GM18909 (cell line): ENCODE results near the gene MYH6.
"Not testable (repeated sequence)": the region's sequence is repeated elsewhere in the genome, so short reads cannot be mapped to it uniquely, and the experiment has no call there.

Experiments
- ATAC-seq: cut with Tn5 transposase; IDR thresholded peaks from one replicate; pipeline ENCODE4 v1.9.1; 2021; ENCODE audit warnings: mild to moderate bottlenecking; ENCODE audit not compliant: unreplicated experiment, poor library complexity

The MYH6 gene

DNA sequence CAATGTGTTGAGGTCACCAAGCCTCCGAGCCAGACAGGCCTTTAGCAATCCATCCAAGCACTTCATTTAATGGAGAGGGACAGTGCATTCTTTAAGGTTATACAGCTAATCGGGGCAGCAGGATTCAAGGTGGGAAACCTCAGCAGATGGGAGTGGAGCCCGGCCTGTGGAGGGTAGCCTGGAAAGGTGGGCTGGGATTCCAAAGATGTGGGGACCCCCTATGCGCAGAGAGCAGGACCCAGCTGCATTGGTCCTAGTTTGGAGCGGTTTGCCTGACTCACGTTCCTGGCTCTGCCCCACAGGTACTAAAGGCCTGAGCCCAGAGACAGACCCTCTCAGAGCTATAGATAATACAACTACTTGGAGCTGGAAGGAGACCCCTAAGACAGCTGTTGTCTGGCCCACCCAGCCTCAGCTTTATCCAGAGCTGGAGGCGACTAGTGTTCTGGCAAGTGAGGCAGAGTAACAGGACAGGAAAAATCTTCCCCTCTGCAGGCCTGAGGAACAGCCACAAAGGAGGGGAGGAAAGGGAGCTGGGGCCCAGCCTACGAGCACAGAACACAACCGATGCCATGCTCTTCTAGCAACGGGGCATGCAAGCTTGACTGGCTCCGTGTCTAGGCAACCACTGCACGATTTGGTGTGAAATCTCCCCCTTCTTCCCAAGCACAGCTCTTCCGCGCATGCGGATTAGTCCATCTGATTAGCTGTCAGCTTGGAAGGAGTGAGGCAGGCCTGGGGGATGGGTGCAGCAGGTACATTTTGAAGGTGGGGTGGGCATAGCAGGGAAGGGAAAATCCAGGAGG is 28.5 kb upstream of the MYH6 start:
- ATAC-seq = no peak

DNA sequence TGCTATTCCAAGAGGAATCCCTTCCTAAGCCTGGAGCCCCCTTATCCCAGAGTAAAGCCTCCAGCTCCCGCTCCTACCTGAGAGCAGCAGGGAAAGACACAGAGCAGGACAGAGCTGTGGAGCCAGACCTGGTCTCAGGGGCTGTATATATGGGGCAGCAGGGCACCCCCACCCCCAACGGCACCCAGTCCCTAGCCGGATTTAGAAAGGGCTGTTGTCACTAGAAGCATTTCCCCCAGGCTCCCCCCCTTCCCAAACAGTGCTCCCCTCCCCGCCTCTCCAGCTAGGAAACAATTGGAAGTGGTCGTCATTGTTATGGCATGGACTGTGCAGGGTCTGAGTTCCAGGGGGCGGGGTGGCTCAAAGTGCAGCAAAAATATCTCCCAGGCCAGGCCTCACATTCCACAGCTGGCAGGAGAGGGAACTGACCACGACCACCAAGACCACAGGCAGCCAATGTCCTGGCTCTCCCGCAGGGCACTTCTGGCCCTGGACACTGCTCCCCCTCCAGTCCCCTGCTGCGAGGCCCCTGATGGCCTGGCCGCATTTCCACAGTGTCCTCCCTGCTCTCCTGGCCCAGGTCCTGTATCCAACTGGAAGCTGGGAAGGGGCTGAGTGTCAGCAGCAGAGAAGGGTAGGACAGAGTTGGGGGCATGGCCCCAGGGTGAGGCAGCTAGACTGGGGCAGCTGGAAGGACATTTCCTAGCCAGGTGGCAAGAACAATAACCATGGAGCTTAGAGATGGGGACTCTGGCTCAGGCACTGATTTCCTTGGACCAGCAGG is 27.7 kb upstream of the MYH6 start, which contains the start of gene MYH7:
Gene MYH7 (minus strand): TSS at position 118 of the 784 bp plus-strand sequence. CDS start 1,928 bp downstream, outside the sequence.
- ATAC-seq = no peak

DNA sequence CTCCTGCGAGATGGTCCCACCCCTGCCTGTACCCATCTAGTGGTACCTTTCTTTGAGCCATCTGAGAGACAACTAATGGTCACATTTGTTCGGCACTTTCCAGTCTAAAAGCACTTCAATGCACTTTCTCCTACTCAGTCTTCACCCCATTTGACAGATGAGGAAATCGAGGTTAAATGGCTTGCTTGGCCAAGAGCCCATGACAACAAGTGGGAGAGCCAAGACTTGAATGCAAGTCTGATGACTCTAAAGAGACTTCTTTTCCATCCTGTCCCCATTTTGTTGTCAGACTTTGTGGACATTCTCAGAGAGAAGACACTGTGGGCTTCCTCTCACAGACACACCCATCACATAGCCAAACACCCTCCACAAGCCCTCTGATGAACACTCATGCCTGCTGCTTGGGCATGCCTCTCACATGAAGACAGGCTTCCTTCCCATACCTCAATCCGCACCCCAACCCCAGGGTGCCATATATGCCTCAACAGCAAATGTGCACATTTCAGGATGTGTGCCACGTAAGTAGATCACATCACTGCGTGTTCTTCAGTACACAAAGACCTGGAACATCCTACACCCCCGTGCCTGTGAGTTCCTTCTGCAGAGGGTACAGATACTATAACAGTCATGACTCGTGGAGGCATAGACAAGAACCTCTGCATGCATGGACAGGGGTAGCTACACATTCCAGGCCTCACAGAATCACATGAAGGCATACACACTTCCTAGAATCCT is 26.6 kb upstream of the MYH6 start:
- ATAC-seq = no peak

DNA sequence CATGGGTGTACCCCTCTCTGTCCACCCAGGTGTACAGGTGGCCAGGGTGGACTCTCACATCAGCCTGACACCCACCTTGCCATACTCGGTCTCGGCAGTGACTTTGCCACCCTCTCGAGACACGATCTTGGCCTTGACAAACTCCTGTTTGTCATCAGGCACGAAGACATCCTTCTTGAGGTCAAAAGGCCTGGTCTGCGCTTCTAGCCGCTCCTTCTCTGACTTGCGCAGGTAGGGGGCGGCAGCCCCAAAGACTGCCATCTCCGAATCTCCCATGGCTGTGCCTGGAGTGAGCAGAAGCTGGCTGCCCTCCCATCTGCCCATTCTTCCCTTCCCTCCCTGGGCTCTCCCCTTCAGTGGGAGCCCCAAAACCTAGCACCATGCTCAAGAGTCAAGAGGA is 25.4 kb upstream of the MYH6 start:
- no peak for ATAC-seq

DNA sequence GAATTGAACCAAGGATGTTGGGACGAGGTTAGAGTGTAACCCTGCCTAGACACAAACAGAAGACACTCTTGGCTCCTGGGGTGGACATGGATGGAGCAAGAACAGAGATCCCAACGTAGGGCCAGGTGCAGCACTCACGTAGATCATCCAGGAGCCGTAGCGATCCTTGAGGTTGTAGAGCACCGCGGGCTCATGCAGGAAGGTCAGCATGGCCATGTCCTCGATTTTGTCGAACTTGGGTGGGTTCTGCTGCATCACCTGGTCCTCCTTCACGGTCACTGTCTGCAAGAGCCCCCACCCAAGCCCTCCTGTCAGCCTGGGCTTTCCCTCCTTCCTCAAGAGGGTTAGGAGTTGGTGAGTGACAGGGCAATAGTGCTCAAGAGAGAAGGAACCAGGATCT is 24.9 kb upstream of the MYH6 start:
- no peak for ATAC-seq

DNA sequence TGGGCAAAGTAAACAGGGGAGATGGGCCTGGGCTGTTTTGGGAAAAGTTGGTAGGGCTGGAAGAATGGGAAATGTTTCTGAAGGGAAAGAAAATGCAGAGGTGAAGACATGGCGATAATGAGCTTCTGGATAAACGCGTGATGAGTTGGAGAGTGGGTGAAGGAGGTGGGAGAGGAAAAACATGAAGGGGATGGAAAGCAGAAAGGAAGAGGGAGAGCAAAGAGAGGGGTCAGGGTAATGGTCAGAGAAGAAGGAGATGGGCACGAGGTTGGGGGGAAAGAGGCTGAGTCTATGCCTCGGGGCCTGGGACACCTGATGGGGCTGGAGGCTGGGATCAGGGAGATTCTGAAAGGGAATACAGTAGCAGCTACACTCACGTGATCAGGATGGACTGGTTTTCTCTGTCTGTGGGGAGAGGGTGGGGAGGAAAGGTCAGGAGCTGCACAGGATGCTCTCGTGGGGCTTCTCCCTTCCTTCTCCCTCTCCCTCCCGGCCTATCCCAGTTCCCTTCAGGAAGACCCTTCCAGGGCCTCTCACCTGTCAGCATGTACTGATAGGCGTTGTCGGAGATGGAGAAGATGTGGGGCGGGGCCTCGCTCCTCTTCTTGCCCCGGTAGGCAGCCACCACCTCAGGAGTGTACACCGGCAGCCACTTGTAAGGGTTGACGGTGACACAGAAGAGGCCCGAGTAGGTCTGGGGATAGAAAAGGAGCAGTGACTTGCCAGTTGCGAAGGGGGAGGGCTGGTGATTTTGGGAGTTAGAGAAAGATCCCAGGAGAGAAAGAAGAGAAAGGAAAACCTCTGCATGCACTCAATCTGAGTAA is 24.2 kb upstream of the MYH6 start:
- ATAC-seq = no peak

DNA sequence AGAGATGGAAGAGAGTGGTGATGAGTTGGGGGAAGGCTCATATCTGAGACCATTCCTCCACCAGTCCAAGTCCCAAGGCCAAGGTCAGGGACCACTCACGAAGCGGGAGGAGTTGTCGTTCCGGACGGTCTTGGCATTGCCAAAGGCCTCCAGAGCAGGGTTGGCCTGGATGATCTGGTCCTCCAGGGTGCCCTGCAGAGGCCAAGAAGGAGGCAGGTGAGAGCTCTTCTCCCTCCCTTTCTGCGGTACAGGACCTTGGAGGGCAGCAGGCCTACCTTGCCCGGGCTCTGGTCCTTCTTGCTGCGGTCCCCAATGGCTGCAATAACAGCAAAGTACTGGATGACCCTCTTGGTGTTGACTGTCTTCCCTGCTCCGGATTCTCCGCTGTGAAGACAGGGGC is 23.4 kb upstream of the MYH6 start:
- no peak for ATAC-seq

DNA sequence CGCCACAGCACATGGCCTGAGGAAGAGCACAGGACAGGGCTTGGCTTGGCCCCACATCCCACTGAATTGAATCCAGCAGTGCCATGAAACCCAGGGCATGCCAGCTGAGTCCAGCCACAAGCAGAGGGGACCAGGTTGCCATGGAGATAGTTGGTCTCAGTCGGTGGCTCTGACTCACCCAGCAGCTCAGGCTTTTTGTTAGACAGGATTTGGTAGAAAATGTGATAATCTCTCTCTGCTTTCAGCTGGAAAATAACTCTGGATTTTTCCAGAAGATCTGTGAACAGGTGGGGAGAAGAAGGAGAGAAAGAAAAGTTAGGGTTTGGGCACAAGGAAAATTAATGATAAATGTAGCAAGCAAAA is 22.6 kb upstream of the MYH6 start:
- ATAC-seq = no peak

DNA sequence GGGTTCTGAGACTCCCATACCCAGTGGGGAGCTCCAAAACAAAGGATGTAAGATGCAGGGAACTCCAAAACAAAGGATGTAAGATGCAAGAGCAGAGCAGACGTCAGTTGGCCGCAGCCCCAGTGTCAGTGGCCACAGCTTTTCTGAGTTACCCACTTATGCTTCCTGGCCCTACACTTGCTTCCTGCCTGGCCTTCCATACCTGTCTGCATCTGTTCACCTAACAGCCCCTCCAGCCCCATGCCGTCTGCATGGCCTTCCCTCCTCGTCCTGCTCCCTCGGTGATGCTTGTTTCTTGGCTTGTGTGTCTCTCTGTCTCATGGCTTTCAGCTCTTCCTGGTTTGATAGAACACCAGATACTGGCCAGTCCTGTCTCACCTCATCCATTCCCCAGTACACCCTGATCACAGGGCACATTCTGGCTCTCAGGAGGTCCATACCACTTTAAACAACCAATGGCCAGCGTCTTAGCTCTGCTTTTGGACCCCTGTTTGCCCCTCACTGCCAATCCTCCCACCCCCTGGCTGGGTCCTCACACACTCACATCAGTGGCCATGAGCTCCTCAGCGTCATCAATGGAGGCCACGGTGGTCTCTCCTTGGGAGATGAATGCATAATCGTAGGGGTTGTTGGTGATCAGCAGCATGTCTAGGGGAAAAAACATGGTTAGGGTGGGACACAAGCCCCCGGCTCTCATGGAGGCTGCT is 22.1 kb upstream of the MYH6 start:
- no peak for ATAC-seq

DNA sequence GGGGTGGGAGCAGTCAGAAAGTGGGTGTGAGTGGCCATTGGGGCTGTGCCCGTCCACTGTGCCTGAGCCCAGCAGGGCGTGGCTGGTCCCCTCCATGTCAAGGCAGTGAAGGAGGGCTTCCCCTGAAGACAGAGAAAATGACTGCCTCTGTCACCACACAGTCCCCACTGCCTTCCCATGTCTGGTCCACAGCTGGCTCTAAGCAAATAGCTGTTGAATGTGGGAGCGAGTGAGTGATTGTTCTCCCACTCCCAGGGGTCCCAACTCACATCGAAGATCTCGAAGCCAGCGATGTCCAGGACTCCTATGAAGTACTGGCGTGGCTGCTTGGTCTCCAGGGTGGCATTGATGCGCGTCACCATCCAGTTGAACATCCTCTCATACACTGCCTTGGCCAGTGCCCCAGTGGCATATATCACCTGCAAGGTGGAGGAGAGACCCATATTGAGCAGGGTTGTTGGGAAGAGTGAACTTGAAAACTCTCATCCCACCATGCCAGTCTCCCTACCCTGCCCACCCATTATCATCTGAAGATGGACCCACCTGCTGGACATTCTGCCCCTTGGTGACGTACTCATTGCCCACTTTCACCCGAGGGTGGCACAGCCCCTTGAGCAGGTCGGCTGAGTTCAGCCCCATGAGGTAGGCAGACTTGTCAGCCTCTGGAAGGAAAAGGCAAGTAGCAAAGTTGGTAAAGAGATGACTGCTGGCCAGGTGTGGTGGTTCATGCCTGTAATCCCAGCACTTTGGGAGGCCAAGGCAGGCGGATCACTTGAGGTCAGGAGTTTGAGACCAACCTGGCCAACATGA is 20.8 kb upstream of the MYH6 start:
- ATAC-seq = no peak

DNA sequence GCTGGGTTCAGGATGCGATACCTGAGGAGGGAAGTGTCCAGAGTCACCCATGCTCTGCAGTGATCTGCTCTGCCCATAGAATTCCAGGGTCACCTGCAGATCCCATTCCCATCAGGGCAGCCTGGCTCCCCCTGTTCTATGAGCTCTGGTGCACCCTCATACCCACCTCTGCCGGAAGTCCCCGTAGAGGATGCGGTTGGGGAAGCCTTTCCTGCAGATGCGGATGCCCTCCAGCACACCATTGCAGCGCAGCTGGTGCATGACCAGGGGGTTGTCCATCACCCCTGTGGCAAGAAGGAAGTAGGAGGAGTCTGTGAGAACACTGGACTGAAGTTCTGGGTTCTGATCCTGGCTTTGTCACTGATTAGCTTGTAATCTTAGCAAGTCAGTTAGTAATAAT is 17.7 kb upstream of the MYH6 start:
- ATAC-seq = not testable (repeated sequence)

DNA sequence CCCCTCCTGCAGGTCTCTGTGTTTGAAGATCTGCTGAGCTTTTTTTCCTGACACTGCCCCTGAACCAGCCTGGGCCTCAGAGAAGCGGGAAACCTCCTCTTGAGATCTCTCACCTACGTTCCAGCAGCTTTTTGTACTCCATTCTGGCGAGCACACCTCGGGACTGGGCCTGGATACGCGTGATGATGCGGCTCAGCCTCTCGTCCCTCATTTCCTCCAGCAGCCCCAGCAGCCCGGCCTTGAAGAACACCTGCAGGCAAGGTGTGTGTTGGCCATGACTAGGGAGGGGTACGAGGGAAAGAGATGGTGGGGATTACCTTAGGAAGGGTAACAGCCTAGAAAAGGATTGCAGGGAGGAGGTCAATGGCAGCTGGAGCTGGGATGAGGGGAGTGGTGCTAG is 17.1 kb upstream of the MYH6 start:
- no peak for ATAC-seq

DNA sequence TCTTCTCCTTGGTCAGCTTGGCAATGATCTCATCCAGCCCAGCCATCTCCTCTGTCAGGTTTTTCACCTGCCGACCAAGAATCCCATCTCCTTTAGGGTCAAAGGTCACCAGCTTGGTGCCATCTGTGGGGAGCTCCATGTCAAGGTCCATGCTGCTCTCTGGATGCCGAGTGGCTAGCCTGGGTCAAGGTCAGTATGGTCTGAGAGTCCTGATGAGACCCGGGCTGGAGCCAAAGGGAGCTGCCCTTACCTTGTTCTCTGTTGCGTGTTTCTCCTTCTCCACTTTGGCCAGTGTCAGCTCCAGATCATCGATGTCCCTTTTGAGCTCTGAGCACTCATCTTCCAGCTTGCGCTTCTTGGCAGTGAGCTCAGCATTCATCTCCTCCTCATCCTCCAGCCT is 15.6 kb upstream of the MYH6 start:
- ATAC-seq = no peak

DNA sequence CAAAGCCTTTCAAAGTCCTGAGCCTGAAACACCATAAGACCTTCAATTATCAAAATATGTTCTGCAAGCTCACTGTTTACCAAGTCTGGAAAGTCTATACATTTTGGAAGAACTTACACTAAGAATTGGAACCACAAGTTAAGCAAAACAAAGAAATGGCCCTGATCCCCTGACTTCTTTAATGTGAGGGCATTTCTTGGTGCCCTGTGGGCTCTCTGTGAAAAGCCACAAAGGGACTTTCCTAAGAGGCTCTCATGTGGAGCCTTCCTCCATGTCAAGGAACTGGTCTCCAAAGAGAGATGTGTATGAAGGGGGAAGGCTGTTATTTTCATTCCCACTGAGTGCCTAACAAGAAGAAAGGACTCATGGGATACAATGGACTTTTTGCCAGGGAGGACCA is 13.5 kb upstream of the MYH6 start:
- no peak for ATAC-seq

DNA sequence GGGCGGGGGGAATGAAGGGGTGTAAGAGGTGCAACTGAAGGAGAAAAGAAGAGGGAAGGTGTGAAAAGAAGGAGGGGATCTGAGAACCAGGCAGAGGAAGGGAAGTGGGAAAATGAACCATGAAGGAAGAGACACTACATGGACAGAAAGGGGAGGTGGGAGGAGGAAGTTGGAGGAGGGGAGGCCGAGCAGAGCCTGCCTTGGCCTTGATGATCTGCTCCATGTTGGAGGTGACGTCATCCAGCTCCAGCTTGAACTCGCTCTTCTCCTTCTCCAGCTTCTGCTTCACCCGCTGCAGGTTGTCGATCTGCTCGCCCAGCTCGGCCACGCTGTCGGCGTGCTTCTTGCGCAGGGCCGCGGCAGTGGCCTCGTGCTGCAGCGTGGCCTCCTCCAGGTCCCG is 11.6 kb upstream of the MYH6 start:
- ATAC-seq = not testable (repeated sequence)

DNA sequence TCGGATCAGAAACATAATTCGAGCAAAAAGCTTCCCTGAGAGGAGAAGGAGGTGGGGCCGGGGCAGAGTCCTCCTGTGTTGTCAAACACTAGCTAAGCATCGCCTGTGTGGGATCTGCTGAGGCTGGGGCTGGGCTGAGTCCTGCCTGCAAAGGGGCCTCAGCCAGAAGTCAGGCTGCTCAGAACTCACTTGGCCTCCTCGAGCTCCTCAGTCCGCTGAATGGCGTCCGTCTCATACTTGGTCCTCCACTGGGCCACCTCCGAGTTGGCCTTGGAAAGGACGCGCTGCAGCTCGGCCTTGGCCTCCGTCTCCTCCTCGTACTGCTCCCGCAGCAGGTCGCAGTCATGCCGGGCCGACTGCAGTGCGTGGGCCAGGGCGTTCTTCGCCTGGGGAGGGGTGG is 9.9 kb upstream of the MYH6 start:
- no peak for ATAC-seq

DNA sequence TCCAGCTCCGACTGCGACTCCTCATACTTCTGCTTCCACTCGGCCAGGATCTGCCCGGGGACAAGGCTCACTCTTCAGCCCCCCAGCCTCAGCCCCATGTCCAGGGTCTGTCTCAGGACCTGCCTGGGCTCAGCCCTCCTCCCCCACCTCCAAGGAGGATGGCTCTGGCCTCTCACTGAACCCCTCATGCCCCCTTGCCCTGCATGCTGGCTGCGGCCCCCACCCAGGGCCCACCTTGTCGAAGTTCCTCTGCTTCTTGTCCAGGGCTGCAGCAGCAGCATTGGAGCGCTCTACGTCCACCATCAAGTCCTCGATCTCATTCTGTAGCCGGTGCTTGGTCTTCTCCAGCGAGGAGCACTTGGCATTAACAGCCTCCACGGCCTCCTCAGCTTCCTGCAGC is 9.2 kb upstream of the MYH6 start:
- ATAC-seq = not testable (repeated sequence)

DNA sequence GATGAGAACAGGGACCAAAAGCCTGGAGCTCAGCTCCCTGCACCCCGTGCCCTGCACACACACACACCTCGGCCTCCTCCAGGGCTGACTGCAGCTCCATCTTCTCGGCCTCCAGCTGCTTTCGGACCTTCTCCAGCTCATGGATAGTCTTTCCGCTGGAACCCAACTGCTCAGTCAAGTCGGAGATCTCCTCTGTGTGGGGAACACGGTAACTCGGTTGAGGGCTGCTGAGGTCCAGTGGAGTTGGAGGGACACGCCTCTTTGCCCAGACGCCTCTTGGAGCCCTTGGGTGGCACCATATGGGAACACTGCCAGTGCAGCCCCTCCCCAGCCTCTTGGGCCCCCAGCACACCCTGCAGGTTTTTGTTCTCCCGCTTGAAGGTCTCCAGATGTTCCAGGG is 8.7 kb upstream of the MYH6 start:
- no peak for ATAC-seq
